GM19351 (cell line): ENCODE results near the gene LDB3.
"Not testable (repeated sequence)": the region's sequence is repeated elsewhere in the genome, so short reads cannot be mapped to it uniquely, and the experiment has no call there.

Experiments used
- ATAC-seq: cut with Tn5 transposase; IDR thresholded peaks from one replicate; pipeline ENCODE4 v1.9.1; 2021; ENCODE audit warnings: mild to moderate bottlenecking, moderate library complexity; ENCODE audit not compliant: unreplicated experiment

LDB3 gene

GRCh38 chr10:86725980-86726676 lies 57.8 kb downstream of the LDB3 start:
- ATAC-seq = no peak

- no peak for ATAC-seq
Observed at GRCh38 chr10:86726677-86726999, 58.3 kb downstream of the LDB3 start.

DNA sequence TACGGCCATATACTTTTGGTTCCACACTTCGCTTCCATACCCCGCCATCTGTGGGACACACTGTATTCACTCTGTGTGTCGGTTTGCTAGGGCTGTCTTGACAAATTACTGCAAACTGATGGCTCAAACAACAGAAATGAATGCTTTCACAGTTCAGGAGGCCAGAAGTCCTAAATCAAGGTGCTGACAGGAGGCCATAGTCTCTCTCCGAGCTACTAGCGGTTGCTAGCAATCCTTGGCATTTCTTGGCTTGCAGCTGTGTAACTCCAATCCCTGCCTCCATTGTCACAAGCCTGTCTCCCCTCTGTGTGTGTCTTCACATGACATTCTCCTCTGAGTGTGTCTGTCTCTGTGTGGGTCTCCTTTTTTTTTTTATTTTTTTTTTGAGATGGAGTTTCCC lies 59.2 kb downstream of the LDB3 start:
- ATAC-seq = no peak

DNA sequence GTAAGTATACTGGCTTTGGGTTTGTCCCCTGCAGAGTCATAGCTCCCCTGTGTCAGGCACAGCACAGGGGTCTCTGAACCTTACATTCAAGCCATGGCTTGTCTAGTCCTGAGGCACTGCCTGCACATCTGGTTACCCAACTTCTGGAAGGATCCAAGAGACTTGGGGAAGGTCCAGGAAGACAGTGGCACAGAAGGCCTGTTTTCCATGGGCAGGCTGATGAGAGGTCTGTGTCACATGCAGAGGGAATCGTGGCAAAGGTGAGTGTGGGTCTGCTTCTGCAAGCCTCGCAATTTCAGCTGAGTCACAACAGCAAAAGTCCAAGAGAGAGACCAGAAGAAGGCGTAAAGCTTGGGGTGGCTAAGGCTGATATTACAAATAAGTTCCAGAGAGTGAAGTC lies 59.7 kb downstream of the LDB3 start:
- ATAC-seq = no peak

DNA sequence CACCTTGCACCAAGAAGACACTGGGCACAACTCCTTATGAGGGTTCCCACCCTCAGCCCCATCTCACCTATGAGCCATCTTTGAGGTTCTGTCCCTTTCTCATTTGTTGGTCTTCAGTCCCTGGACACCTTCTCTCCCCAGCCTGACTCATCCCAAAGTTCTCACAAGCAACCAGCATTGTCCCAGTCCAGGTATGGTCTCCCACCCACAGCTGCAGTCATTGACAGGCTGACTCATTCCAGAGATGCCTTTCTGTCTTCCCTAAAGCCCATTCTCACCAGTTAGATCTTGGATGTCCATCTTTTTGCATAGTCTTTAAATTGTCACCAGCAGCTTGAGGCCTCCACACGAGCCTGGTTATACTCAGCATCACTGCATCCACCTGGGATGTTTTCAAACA lies 61.4 kb downstream of the LDB3 start:
- ATAC-seq = no peak

- no peak for ATAC-seq
Observed at GRCh38 chr10:86730227-86730626, 61.9 kb downstream of the LDB3 start.

GRCh38 chr10:86732771-86733170 lies 64.5 kb downstream of the LDB3 start:
- no peak for ATAC-seq

DNA sequence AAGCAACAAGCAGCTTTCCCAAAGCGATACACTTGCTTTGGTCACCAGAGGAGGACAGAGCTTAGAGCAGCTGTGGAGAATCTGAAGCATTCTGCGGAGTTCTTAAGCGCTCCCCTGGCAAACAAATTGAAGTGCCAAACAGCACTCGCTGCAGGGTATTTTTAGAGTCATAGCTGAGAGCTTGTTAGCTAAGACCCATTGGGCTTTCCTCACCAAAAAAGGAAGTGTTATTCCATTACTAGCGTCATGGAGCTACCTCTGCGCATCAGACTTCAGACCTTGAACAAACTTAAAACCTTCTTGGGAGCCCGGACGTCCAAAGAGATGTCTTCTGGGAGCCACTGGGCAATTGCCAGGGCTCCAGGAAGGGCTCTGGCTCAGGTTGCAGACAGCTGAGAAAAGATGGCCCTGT lies 65.0 kb downstream of the LDB3 start:
- ATAC-seq = no peak

DNA sequence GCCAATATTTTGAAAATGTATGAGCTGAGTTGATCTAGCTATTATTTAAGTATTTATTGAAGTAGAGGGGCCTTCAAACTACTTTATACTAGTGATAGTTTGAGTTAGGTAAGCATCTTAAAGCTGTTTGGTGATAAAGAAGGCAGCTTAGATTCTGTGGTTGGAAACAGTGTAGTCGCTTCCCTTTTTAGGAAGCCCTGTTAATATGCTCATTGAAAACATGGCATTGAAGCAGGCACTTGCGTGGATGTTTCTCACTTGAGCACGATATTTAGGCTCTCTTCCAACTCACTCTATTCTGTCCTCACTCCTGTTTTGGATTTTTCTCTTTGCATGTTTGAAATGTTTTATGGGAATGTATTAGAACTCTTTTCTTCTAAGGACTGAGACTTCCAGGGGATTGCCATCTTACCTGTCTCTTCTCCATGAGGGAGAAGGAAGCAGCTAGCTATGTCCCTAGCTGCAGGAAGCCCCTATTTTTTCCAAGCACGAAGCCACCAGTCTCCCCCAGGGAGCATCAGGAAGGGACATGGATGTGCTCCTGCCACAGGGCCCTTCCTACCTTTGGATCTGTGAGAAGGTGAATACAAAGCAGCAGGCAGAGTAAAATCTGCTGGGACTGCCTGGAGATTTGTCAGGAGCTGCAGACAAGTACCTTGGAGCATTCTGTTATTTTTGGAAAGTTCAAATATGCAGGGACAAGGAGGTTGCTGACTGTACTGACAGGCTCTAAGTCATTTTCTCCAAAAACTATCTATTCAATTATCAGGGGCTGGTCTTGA lies 66.1 kb downstream of the LDB3 start:
- peak; percentile 66 for ATAC-seq

DNA sequence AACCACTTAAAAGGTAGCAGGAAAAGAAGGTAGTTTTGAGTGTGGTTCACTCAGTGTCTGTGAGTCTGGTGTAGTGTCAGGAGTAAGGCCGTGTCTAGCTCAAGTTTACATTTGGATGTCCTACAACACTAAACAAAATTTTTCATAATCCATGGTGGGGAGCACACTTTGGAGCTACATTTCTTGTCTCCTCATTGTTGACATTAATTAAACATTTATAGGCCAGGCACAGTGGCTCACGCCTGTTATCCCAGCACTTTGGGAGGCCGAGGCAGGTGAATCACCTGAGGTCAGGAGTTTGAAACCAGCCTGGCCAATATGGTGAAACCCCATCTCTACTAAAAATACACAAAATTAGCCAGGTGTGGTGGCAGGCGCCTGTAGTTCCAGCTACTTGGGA lies 67.0 kb downstream of the LDB3 start:
- ATAC-seq = not testable (repeated sequence)

DNA sequence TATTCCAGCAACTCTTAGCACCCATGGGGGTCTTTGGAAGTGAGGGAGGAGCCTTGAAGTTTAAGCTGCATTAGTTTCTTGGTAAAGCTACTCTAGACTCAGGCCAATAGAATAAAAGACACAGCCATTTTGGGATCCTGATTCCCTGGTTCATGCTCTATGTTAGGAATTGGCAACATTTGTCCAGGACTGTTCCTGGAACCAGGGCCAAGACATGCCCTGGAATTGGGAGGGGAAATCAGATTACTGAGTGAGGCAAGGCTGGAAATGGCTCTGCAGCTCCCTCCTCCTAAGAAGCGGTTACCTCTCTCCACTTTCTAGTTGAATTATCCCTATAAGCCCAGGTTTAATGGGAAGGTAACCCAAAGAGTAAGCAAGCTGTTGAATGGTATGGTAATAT lies 73.9 kb downstream of the LDB3 start:
- ATAC-seq = no peak

- no peak for ATAC-seq
Observed at GRCh38 chr10:86744067-86744725, 75.9 kb downstream of the LDB3 start.

- no peak for ATAC-seq
Observed at GRCh38 chr10:86747796-86748581, 79.7 kb downstream of the LDB3 start.

DNA sequence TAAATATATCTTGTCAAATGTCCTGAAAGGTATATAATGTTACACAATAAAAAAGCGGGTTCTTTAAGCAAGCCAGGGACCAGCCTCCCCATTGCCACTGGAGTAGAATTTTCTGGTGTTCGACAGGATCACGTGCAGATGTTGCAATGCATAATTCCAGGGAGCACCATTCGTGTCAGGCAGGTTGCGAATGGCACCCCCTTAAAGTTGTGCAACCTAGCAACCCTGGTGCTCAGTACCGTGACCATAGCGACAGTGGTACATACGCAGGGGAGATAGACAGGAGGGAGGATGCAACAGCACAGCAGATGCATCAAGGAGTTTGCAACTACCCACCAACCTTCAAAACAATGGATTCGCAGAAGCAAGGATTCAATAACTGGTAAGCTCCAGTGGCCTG lies 81.5 kb downstream of the LDB3 start:
- no peak for ATAC-seq

GRCh38 chr10:86751477-86751876 lies 83.2 kb downstream of the LDB3 start:
- ATAC-seq = no peak

- ATAC-seq = no peak
Observed at GRCh38 chr10:86752311-86752710, 84.0 kb downstream of the LDB3 start.

DNA sequence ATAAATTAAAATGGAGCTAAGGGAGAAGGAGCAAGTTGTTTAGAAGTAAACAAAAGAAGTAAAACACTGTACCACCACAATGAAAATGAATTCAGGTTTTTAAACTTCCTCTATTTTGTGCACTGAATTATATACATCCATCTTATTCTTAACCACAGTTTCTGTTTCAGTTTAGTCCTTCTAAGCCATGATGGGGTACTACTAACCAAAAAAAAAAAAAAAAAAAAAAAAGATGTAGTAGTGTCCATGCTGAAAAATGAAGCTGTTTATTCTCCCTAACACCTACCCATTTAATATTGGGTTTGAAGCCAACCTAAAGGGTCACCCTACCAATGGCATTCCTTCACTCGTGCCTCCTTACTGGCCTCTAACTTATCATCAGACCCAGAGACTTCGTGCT lies 84.7 kb downstream of the LDB3 start:
- peak; percentile 23 for ATAC-seq

- no peak for ATAC-seq
Observed at GRCh38 chr10:86753638-86754434, 85.5 kb downstream of the LDB3 start.

DNA sequence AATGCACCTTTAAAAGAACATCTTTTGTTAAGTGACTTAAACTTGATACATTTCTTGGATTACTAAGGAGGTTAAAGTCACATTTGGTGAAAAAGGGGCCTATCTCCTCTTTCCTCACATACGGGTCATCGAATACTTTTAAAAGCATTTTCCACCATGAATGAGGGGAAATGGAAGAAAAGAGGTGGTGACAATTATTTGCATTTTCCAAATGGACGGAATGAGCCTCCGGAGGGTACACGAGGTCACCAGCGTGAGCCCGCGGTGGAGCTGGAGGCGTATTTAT lies 87.1 kb downstream of the LDB3 start:
- ATAC-seq = peak; percentile 14

GRCh38 chr10:86755740-86756510 lies 87.6 kb downstream of the LDB3 start:
- ATAC-seq = peak; percentile 69
